HG03064 (cell line): Measurements from ENCODE around the gene BTG3.

ENCODE experiments used
- ATAC-seq: cut with Tn5 transposase; IDR thresholded peaks from one replicate; pipeline ENCODE4 v1.9.1; 2021; ENCODE audit warnings: low read depth; ENCODE audit not compliant: unreplicated experiment

The BTG3 gene

GRCh38 chr21:17590430-17590829 is 22.3 kb downstream of the BTG3 start:
- ATAC-seq, result no peak

- no peak for ATAC-seq
These were observed 26.7 kb downstream of the BTG3 start for GRCh38 chr21:17585875-17586450.

- no peak for ATAC-seq
These were observed 28.8 kb downstream of the BTG3 start for GRCh38 chr21:17583898-17584297.

GRCh38 chr21:17580319-17580718 is 32.4 kb downstream of the BTG3 start:
- no peak for ATAC-seq

GRCh38 chr21:17578876-17579275 is 33.8 kb downstream of the BTG3 start:
- no peak for ATAC-seq

- no peak for ATAC-seq
These were observed 34.5 kb downstream of the BTG3 start for GRCh38 chr21:17578162-17578561.

GRCh38 chr21:17577701-17578100 is 35.0 kb downstream of the BTG3 start:
- no peak for ATAC-seq

GRCh38 chr21:17576080-17576835 is 36.4 kb downstream of the BTG3 start:
- no peak for ATAC-seq

GRCh38 chr21:17575076-17575475 is 37.6 kb downstream of the BTG3 start:
- no peak for ATAC-seq

- ATAC-seq, result no peak
These were observed 40.3 kb downstream of the BTG3 start for GRCh38 chr21:17572431-17572830.

- no peak for ATAC-seq
These were observed 41.9 kb downstream of the BTG3 start for GRCh38 chr21:17570786-17571185.

- ATAC-seq, result no peak
These were observed 52.2 kb downstream of the BTG3 start for GRCh38 chr21:17560377-17561025.

GRCh38 chr21:17554679-17555465 is 57.8 kb downstream of the BTG3 start:
- no peak for ATAC-seq

- no peak for ATAC-seq
These were observed 58.6 kb downstream of the BTG3 start for GRCh38 chr21:17554120-17554519.

- no peak for ATAC-seq
These were observed 60.3 kb downstream of the BTG3 start for GRCh38 chr21:17552410-17552809.

- no peak for ATAC-seq
These were observed 61.9 kb downstream of the BTG3 start for GRCh38 chr21:17550671-17551308.

GRCh38 chr21:17548262-17548661 is 64.4 kb downstream of the BTG3 start:
- no peak for ATAC-seq

- no peak for ATAC-seq
These were observed 67.7 kb downstream of the BTG3 start for GRCh38 chr21:17545007-17545406.
